Hepatocyte (in vitro differentiated cells): Measurements from ENCODE around the gene RAP1A. TPM values are rescaled to one million over a fixed set of nuclear protein-coding genes. Genes with fewer than 3 reads are reported as not detected.

Experiments
- DNase-seq: peaks from one replicate; pipeline ENCODE4 v3.0.0-alpha.2; 2016; ENCODE audit warnings: low spot score
- H2AFZ ChIP-seq: fragments of 200-600 bp; sonication (generic); 2 replicates; pipeline ENCODE4 v1.6.0; 2016; ENCODE audit warnings: antibody characterized with exemption, mild to moderate bottlenecking
- H3K27ac ChIP-seq: fragments of 200-600 bp; sonication (generic); 2 replicates; pipeline ENCODE4 v1.5.1; 2016; ENCODE audit warnings: mild to moderate bottlenecking
- H3K27me3 ChIP-seq: fragments of 200-600 bp; sonication (generic); 2 replicates; pipeline ENCODE4 v1.6.1; 2016
- H3K36me3 ChIP-seq: fragments of 200-600 bp; sonication (generic); replicated peaks from 2 replicates; pipeline ENCODE4 v1.5.1; 2016; ENCODE audit warnings: low read depth; ENCODE audit not compliant: insufficient read depth
- H3K4me1 ChIP-seq: fragments of 200-600 bp; sonication (generic); 2 replicates; pipeline ENCODE4 v1.5.1; 2016; ENCODE audit warnings: mild to moderate bottlenecking, moderate library complexity; ENCODE audit not compliant: insufficient read depth
- H3K4me2 ChIP-seq: fragments of 200-600 bp; sonication (generic); 2 replicates; pipeline ENCODE4 v1.6.0; 2016
- H3K4me3 ChIP-seq: fragments of 200-600 bp; sonication (generic); 2 replicates; pipeline ENCODE4 v1.5.1; 2016; ENCODE audit warnings: mild to moderate bottlenecking
- H3K79me2 ChIP-seq: fragments of 200-600 bp; sonication (generic); 2 replicates; pipeline ENCODE4 v1.6.0; 2017; ENCODE audit warnings: mild to moderate bottlenecking
- H3K9me2 ChIP-seq: fragments of 200-600 bp; sonication (generic); replicated peaks from 2 replicates; pipeline ENCODE4 v1.6.0; 2017; ENCODE audit warnings: mild to moderate bottlenecking; ENCODE audit not compliant: insufficient read depth
- H3K9me3 ChIP-seq: fragments of 200-600 bp; sonication (generic); 2 replicates; pipeline ENCODE4 v1.5.1; 2016; ENCODE audit warnings: low read depth, mild to moderate bottlenecking
- H4K20me1 ChIP-seq: fragments of 200-600 bp; sonication (generic); 2 replicates; pipeline ENCODE4 v1.6.0; 2016; ENCODE audit warnings: mild to moderate bottlenecking; ENCODE audit not compliant: insufficient read depth, poor library complexity, severe bottlenecking
- CTCF ChIP-seq: fragments of 200-600 bp; sonication (generic); IDR thresholded peaks from 2 replicates; pipeline ENCODE4 v1.5.1; 2016; ENCODE audit warnings: antibody characterized with exemption, mild to moderate bottlenecking; ENCODE audit not compliant: poor library complexity
- EZH2 ChIP-seq: fragments of 200-600 bp; sonication (generic); IDR thresholded peaks from 2 replicates; pipeline ENCODE4 v1.6.1; 2016; ENCODE audit warnings: antibody characterized with exemption, mild to moderate bottlenecking, borderline replicate concordance
- EZH2phosphoT487 ChIP-seq: fragments of 200-600 bp; sonication (generic); IDR thresholded peaks from one replicate; pipeline ENCODE4 v1.6.1; 2018; ENCODE audit warnings: antibody characterized with exemption, mild to moderate bottlenecking, low read depth, moderate library complexity; ENCODE audit not compliant: unreplicated experiment, severe bottlenecking
- WGBS: methylation state at CpG from one replicate; pipeline ENCODE4 v1.1.6; 2016; ENCODE audit warnings: low lambda C conversion rate; ENCODE audit errors: missing lambda C conversion rate; 5-methylcytosine and 5-hydroxymethylcytosine counted together
- polyA plus RNA-seq: library from polyadenylated mRNA; unstranded; fragments of >200 nt; fragmentation: Nextera tagmentation; extraction: Ambion mirVana; gene quantifications from 2 replicates; pipeline ENCODE4 v1.2.1, GENCODE V29; 2016
- total RNA-seq: library from RNA; depleted of rRNA; stranded (reverse); fragments of >200 nt; gene quantifications from 2 replicates; pipeline ENCODE4 v1.2.3, GENCODE V29; 2014

Gene RAP1A
- total and polyA plus RNA-seq, 2 experiments from 2014 or later = 48.8 to 49.6 TPM

DNA sequence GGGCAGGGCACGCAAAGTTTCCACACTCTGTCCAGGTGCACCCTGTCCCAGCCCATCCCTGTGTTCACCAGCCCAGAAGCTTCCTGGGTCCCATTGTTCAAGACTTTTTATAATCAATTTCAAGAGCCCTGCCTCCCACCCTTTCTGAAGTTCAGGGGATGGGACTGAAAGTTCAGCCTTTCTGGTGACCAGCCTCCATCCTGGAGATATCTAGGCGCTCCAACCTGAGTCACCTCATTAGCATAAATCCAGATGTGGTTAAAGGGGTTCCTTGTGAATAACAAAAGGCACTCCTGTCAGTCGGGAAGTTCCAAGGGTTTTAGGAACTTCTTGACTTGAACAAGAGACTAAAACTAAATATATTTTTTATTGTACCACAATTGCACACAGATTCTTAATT, 48.4 kb upstream of the RAP1A start:
- Histone ChIP-seq H3K27me3 (no peaks in the 10 kb centered on the region), H2AFZ (no peak overlapping the region), H3K4me1 (no peaks in the 10 kb centered on the region), H4K20me1 (no peaks in the 10 kb centered on the region), H3K4me2 (no peak overlapping the region), H3K9me3 (no peaks in the 10 kb centered on the region), H3K9me2 (no peaks in the 10 kb centered on the region), H3K36me3 (no peaks in the 10 kb centered on the region), H3K27ac (no peak overlapping the region), H3K79me2 (no peaks in the 10 kb centered on the region), H3K4me3 (no peak overlapping the region)
- DNase-seq = no peak
- WGBS = 84% methylated on average over 3 of the region's 3 CpGs
- TF ChIP-seq EZH2 (no peak), CTCF (no peak), EZH2phosphoT487 (no peak)

DNA sequence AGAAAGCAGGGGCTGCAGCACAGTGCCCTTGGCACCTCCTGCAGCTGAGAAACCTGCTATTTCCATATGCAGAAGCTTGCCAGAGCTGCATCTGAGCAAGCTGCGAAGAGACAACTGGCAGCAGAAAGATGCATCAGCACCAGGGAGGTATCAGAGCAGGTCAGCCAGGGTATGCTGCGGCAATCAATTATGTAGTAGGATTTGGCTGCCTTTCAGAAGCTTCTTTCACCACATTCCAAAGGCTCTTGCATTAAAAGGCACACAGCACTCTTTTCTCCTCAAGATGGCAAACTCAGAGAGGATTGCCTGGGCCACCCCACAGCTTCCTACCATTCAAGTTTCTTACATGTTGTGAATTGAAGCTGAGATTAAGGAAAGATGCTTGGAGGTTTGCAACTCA, 47.6 kb upstream of the RAP1A start:
- no peaks in the 10 kb centered on the region for H3K27me3 ChIP-seq
- H3K4me3 ChIP-seq = no peak overlapping the region
- no peaks in the 10 kb centered on the region for H3K79me2 ChIP-seq
- no peak overlapping the region for H3K27ac ChIP-seq
- no peaks in the 10 kb centered on the region for H3K9me3 ChIP-seq
- no peak for DNase-seq
- 66% methylated on average over 2 of the region's 2 CpGs for WGBS
- no peak overlapping the region for H3K4me2 ChIP-seq
- H4K20me1 ChIP-seq = no peaks in the 10 kb centered on the region
- no peaks in the 10 kb centered on the region for H3K4me1 ChIP-seq
- TF ChIP-seq CTCF = no peak
- TF ChIP-seq EZH2phosphoT487 = no peak
- TF ChIP-seq EZH2 = no peak
- no peaks in the 10 kb centered on the region for H3K36me3 ChIP-seq
- H2AFZ ChIP-seq = no peak overlapping the region
- no peaks in the 10 kb centered on the region for H3K9me2 ChIP-seq

DNA sequence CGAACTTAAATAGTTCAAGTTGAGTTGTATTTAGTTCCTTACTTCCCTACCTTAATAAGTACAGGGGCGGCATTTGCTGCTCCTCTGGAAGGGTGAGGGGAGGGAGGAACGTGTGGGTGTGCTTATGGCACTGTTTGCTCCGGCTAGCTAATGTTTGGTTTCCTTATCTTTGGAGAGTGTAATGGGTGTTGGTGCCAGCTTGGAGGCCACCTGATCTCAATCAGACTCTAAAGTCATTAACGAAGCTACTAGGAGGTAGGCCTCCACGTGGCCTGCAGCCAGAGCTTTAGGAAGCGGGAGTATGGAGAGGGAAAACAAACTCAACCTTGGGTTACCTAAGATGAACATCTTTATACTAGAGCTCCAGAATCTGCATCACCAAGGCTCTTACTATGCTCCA, 43.0 kb upstream of the RAP1A start:
- H2AFZ ChIP-seq = no peak overlapping the region
- no peaks in the 10 kb centered on the region for H3K79me2 ChIP-seq
- no peak overlapping the region for H3K4me3 ChIP-seq
- H3K27me3 ChIP-seq = no peaks in the 10 kb centered on the region
- DNase-seq = peak; percentile 58
- H4K20me1 ChIP-seq = no peaks in the 10 kb centered on the region
- no peak for TF ChIP-seq EZH2phosphoT487
- no peak for TF ChIP-seq CTCF
- no peak for TF ChIP-seq EZH2
- no peaks in the 10 kb centered on the region for H3K36me3 ChIP-seq
- 47% methylated on average over 7 of the region's 7 CpGs for WGBS
- no peaks in the 10 kb centered on the region for H3K4me1 ChIP-seq
- no peaks in the 10 kb centered on the region for H3K9me3 ChIP-seq
- H3K9me2 ChIP-seq = no peaks in the 10 kb centered on the region
- H3K27ac ChIP-seq = peak overlapping the region; percentile 33
- peak overlapping the region; percentile 20 for H3K4me2 ChIP-seq

GRCh38 chr1:111577814-111578213, 41.8 kb upstream of the RAP1A start:
- Histone ChIP-seq H3K4me3 (no peak overlapping the region), H3K4me2 (no peak overlapping the region), H3K27ac (no peak overlapping the region), H3K4me1 (no peaks in the 10 kb centered on the region), H3K36me3 (no peaks in the 10 kb centered on the region), H3K79me2 (no peaks in the 10 kb centered on the region), H2AFZ (no peak overlapping the region), H4K20me1 (no peaks in the 10 kb centered on the region), H3K9me2 (no peaks in the 10 kb centered on the region), H3K9me3 (no peaks in the 10 kb centered on the region), H3K27me3 (no peaks in the 10 kb centered on the region)
- WGBS = 76% methylated on average over 2 of the region's 2 CpGs
- TF ChIP-seq CTCF = no peak
- no peak for TF ChIP-seq EZH2
- no peak for TF ChIP-seq EZH2phosphoT487
- no peak for DNase-seq
